Measurements from ENCODE around the gene MGAT4B.

The MGAT4B gene

DNA sequence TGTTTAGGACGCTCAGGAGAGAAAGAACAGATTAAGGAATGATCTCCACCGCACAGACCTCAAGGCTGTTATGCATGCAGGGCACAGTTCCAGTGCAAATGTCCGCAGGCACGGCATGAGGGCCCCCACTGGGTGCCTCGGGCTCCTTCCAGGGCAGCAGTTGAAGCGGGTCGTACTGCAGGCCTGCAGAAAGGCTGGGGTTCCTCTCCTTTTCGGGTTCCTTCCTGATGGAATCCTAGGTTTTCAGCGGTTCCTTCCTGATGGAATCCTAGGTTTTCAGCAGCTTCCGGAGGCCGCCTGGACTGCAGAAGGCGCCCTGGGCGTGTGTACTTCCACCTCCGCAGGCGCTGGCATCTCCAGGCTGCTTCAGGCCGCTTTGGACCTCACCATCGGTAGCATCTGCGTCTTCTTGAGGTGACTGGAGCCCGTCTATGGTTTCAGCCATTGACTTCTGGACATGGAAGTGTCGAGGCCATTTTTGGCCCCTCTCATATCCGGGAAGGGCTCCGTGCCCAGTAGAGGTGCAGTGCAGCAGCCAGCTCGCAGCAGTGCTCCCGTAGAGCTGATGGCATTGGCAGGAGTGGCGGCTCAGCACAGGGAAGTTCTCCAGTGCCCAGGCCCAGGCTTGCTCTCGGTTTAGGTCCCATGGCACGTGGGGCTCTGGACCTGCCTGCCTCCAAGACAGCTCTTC is 5.6 kb upstream of the MGAT4B start:
- Histone ChIP-seq H3K4me3 (ENCODE audit: low read length) (no peak overlapping the region), H3K36me3 (ENCODE audit: control insufficient read depth, insufficient read depth, low read length) (no peaks in the 10 kb centered on the region), H3K27ac (ENCODE audit: low read depth, low read length) (no peak overlapping the region), H3K23ac (ENCODE audit: low read length) (no peak overlapping the region), H3K79me1 (ENCODE audit: low read length) (no peaks in the 10 kb centered on the region), H3K4ac (ENCODE audit: low read depth, low read length) (no peak overlapping the region), H4K8ac (ENCODE audit: low read depth, low read length) (no peak overlapping the region), H2AK5ac (ENCODE audit: low read length) (no peak overlapping the region), H3K27me3 (ENCODE audit: insufficient read depth, low read length, poor library complexity) (no peaks in the 10 kb centered on the region), H4K5ac (ENCODE audit: low read length) (no peak overlapping the region), H3K79me2 (ENCODE audit: control insufficient read depth, insufficient read depth, low read length) (no peaks in the 10 kb centered on the region), H3K18ac (ENCODE audit: low read length) (no peak overlapping the region), H3K4me2 (ENCODE audit: low read length) (no peak overlapping the region), H3K9ac (ENCODE audit: low read length) (no peak overlapping the region), H2BK120ac (ENCODE audit: low read depth, low read length) (no peak overlapping the region), H2BK15ac (replicated peaks; ENCODE audit: low read depth) (no peak overlapping the region), H3K4me1 (ENCODE audit: control insufficient read depth, low read depth, low read length) (no peaks in the 10 kb centered on the region), H3K56ac (ENCODE audit: low read length) (no peak overlapping the region), H2BK5ac (ENCODE audit: low read length) (no peak overlapping the region)
- WGBS (ENCODE audit: extremely low coverage, insufficient coverage, low lambda C conversion rate) = no CpG with 5 or more reads among the region's 27 CpGs
- no peak for DNase-seq

DNA sequence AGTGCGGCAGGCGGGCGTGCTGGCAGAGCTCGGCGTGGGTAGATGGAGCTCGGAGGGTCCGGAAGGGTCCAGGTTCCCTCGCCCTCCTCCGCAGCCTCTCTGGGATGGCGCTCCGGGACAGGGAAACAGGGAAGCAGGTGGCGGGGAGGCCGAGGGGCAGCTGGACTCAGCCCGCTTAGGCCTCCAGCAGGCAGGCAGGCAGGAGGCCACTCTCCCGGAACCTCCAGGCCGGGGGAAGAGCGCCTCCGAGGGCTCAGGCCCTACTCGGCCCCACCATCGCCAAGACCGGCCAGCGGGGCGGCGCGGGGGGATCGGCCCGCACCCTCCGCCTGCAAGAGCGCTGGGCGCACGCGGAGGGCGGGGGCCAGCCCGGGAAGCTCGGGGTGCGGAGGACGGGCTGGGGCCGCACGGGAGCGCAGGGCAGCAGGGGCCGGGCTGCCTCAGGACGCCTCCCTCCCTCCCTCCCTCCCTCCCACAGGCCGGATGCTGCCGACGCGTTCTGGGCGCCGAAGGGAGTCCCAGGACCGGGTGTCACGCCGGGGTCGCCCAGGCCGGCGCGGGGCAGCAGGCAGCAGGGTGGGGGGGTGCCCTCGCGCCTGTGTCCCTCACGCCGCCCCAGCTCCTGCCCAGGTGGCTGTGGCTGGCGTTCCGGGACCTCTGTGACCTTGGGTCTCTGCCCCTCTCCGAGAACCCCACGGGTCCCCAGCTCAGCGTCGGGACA is 977 bp downstream of the MGAT4B start:
- H3K36me3 ChIP-seq (ENCODE audit: control insufficient read depth, insufficient read depth, low read length) = no peaks in the 10 kb centered on the region
- H3K23ac ChIP-seq (ENCODE audit: low read length) = peak overlapping the region; percentile 11
- peak overlapping the region; percentile 98 for H3K18ac ChIP-seq (ENCODE audit: low read length)
- H3K4me3 ChIP-seq (ENCODE audit: low read length) = peak overlapping the region; percentile 37
- no peak overlapping the region for H4K8ac ChIP-seq (ENCODE audit: low read depth, low read length)
- WGBS (ENCODE audit: extremely low coverage, insufficient coverage, low lambda C conversion rate) = no CpG with 5 or more reads among the region's 65 CpGs
- peak overlapping the region; percentile 10 for H2BK15ac ChIP-seq (replicated peaks; ENCODE audit: low read depth)
- peak overlapping the region; percentile 23 for H2BK120ac ChIP-seq (ENCODE audit: low read depth, low read length)
- no peak overlapping the region for H4K5ac ChIP-seq (ENCODE audit: low read length)
- peak overlapping the region; percentile 97 for H3K56ac ChIP-seq (ENCODE audit: low read length)
- H3K9ac ChIP-seq (ENCODE audit: low read length) = peak overlapping the region; percentile 96
- peak overlapping the region; percentile 25 for H3K27ac ChIP-seq (ENCODE audit: low read depth, low read length)
- no peaks in the 10 kb centered on the region for H3K27me3 ChIP-seq (ENCODE audit: insufficient read depth, low read length, poor library complexity)
- H3K4me2 ChIP-seq (ENCODE audit: low read length) = peak overlapping the region; percentile 81
- no peak overlapping the region for H2BK5ac ChIP-seq (ENCODE audit: low read length)
- H3K79me1 ChIP-seq (ENCODE audit: low read length) = peaks cover 5% of the 10 kb centered on the region
- DNase-seq = no peak
- peak overlapping the region; percentile 96 for H3K4ac ChIP-seq (ENCODE audit: low read depth, low read length)
- no peak overlapping the region for H2AK5ac ChIP-seq (ENCODE audit: low read length)
- peaks cover 4% of the 10 kb centered on the region for H3K4me1 ChIP-seq (ENCODE audit: control insufficient read depth, low read depth, low read length)
- H3K79me2 ChIP-seq (ENCODE audit: control insufficient read depth, insufficient read depth, low read length) = peaks cover 6% of the 10 kb centered on the region

DNA sequence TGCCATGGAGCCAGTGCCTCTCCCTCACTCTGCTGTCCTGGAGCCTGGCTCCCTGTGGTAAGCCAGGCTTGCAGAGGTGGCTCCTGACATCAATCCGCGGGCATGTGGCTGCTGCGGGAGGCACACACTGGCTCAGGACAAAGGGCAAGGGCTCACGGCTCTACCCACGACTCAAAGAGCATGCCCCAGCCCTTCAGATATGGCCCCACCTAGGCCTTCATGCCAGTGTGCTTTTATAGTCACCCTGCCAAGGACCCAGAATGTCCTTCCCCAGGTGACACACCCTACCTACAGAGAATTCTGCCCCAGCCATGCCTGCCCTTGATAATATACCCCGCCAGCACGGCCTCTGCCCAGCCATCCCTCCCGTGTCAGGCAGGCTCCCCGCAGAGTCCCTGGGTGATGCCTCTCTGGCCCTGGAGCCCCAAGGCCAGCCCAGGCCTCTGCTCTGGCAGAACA is 1.6 kb downstream of the MGAT4B start:
- H3K27ac ChIP-seq (ENCODE audit: low read depth, low read length) = no peak overlapping the region
- H3K4ac ChIP-seq (ENCODE audit: low read depth, low read length) = no peak overlapping the region
- peak overlapping the region; percentile 11 for H3K23ac ChIP-seq (ENCODE audit: low read length)
- peaks cover 6% of the 10 kb centered on the region for H3K79me2 ChIP-seq (ENCODE audit: control insufficient read depth, insufficient read depth, low read length)
- no peak overlapping the region for H4K8ac ChIP-seq (ENCODE audit: low read depth, low read length)
- H3K9ac ChIP-seq (ENCODE audit: low read length) = peak overlapping the region; percentile 96
- H3K27me3 ChIP-seq (ENCODE audit: insufficient read depth, low read length, poor library complexity) = no peaks in the 10 kb centered on the region
- no peak overlapping the region for H3K18ac ChIP-seq (ENCODE audit: low read length)
- H3K4me1 ChIP-seq (ENCODE audit: control insufficient read depth, low read depth, low read length) = peaks cover 4% of the 10 kb centered on the region
- no peak overlapping the region for H3K4me3 ChIP-seq (ENCODE audit: low read length)
- H3K4me2 ChIP-seq (ENCODE audit: low read length) = peak overlapping the region; percentile 81
- H4K5ac ChIP-seq (ENCODE audit: low read length) = no peak overlapping the region
- H2AK5ac ChIP-seq (ENCODE audit: low read length) = no peak overlapping the region
- no peak overlapping the region for H2BK5ac ChIP-seq (ENCODE audit: low read length)
- no peak overlapping the region for H2BK15ac ChIP-seq (replicated peaks; ENCODE audit: low read depth)
- no peak for DNase-seq
- no peak overlapping the region for H2BK120ac ChIP-seq (ENCODE audit: low read depth, low read length)
- no peaks in the 10 kb centered on the region for H3K36me3 ChIP-seq (ENCODE audit: control insufficient read depth, insufficient read depth, low read length)
- H3K79me1 ChIP-seq (ENCODE audit: low read length) = peaks cover 5% of the 10 kb centered on the region
- H3K56ac ChIP-seq (ENCODE audit: low read length) = peak overlapping the region; percentile 97
- WGBS (ENCODE audit: extremely low coverage, insufficient coverage, low lambda C conversion rate) = no CpG with 5 or more reads among the region's 9 CpGs

DNA sequence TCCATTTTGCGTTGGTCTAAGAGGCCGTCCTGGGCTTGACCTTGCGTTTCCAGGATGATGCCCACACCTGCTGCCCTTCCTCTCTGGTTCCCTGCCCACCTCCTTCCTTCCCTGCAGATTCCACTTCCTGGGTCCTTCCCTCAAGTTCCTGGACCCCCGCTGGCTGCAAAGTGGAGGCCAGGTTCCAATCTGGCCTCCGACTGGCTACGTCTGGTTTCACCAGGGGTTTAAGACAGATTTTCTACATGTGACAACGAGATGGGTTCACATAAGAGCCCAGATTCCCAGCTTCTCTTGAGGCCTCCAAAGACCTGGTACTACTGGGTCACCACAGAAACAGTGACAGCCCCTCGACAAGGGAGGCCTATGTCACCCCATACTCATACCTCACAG is 2.1 kb downstream of the MGAT4B start:
- H3K4ac ChIP-seq (ENCODE audit: low read depth, low read length) = no peak overlapping the region

DNA sequence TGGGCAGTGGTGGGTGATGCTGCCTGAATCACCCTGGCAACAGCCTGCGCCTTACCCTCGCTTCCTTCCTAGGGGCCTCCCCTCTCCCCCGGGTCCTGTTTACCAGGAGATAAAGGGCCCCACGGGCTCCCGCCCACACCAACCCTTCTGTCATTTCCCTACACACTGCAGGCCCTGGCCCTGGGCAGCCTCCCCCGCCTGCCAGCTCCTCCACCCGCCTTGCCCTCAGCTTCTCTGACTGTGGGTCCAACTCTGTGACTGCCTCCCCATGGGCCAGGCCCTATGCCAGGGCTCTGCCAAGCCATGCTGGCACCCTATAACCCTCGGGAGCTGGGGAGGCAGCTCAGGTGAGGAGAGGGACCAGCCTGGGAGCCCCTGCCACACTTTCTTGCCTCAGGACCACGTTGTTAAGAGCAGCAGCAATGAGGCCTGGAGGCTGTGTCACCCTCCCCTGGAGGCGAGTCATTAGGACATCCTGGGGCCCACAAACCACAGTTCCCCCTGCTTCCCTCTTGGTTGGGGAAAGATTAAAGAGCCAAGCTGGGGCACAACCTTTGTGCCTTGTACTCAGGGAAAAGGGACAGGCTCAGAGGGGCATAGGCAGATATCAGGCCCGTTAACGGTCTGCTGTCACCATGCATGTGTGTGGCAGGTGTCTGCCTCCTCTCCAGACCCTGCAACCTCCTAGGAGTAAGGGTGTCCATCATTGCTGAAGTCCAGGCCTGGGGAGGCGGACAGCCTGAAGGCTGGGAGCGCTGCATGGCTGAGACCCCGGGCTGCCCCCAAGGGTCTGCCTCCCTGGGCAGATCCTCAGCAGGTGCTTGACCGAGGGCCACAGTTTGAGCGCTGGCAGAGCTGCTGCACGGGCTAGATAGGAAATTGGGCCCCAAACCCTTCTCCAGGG is 2.8 kb downstream of the MGAT4B start:
- no peak overlapping the region for H3K27ac ChIP-seq (ENCODE audit: low read depth, low read length)
- H4K8ac ChIP-seq (ENCODE audit: low read depth, low read length) = no peak overlapping the region
- no peaks in the 10 kb centered on the region for H3K27me3 ChIP-seq (ENCODE audit: insufficient read depth, low read length, poor library complexity)
- peaks cover 4% of the 10 kb centered on the region for H3K4me1 ChIP-seq (ENCODE audit: control insufficient read depth, low read depth, low read length)
- H2BK5ac ChIP-seq (ENCODE audit: low read length) = no peak overlapping the region
- no peak for DNase-seq
- no peak overlapping the region for H2BK15ac ChIP-seq (replicated peaks; ENCODE audit: low read depth)
- H2AK5ac ChIP-seq (ENCODE audit: low read length) = no peak overlapping the region
- H2BK120ac ChIP-seq (ENCODE audit: low read depth, low read length) = no peak overlapping the region
- H3K4me2 ChIP-seq (ENCODE audit: low read length) = no peak overlapping the region
- H3K9ac ChIP-seq (ENCODE audit: low read length) = no peak overlapping the region
- no CpG with 5 or more reads among the region's 18 CpGs for WGBS (ENCODE audit: extremely low coverage, insufficient coverage, low lambda C conversion rate)
- H3K18ac ChIP-seq (ENCODE audit: low read length) = no peak overlapping the region
- peak overlapping the region; percentile 45 for H3K23ac ChIP-seq (ENCODE audit: low read length)
- peaks cover 3% of the 10 kb centered on the region for H3K36me3 ChIP-seq (ENCODE audit: control insufficient read depth, insufficient read depth, low read length)
- H3K79me2 ChIP-seq (ENCODE audit: control insufficient read depth, insufficient read depth, low read length) = peaks cover 6% of the 10 kb centered on the region
- H3K4ac ChIP-seq (ENCODE audit: low read depth, low read length) = no peak overlapping the region
- peaks cover 5% of the 10 kb centered on the region for H3K79me1 ChIP-seq (ENCODE audit: low read length)
- H4K5ac ChIP-seq (ENCODE audit: low read length) = no peak overlapping the region
- peak overlapping the region; percentile 42 for H3K56ac ChIP-seq (ENCODE audit: low read length)
- H3K4me3 ChIP-seq (ENCODE audit: low read length) = no peak overlapping the region

More for the DNA sequence above, 2.1 kb downstream of the MGAT4B start:
- Histone ChIP-seq H3K79me2 (ENCODE audit: control insufficient read depth, insufficient read depth, low read length) (peaks cover 6% of the 10 kb centered on the region), H2BK15ac (replicated peaks; ENCODE audit: low read depth) (no peak overlapping the region), H2BK120ac (ENCODE audit: low read depth, low read length) (no peak overlapping the region), H3K4me2 (ENCODE audit: low read length) (no peak overlapping the region), H3K79me1 (ENCODE audit: low read length) (peaks cover 5% of the 10 kb centered on the region), H2BK5ac (ENCODE audit: low read length) (no peak overlapping the region), H3K4me3 (ENCODE audit: low read length) (no peak overlapping the region), H2AK5ac (ENCODE audit: low read length) (no peak overlapping the region), H4K8ac (ENCODE audit: low read depth, low read length) (no peak overlapping the region), H3K56ac (ENCODE audit: low read length) (no peak overlapping the region), H3K9ac (ENCODE audit: low read length) (no peak overlapping the region), H3K27me3 (ENCODE audit: insufficient read depth, low read length, poor library complexity) (no peaks in the 10 kb centered on the region), H3K4me1 (ENCODE audit: control insufficient read depth, low read depth, low read length) (peaks cover 4% of the 10 kb centered on the region), H4K5ac (ENCODE audit: low read length) (no peak overlapping the region), H3K36me3 (ENCODE audit: control insufficient read depth, insufficient read depth, low read length) (peaks cover 2% of the 10 kb centered on the region), H3K27ac (ENCODE audit: low read depth, low read length) (no peak overlapping the region), H3K23ac (ENCODE audit: low read length) (no peak overlapping the region), H3K18ac (ENCODE audit: low read length) (no peak overlapping the region)
- no peak for DNase-seq
- WGBS (ENCODE audit: extremely low coverage, insufficient coverage, low lambda C conversion rate) = no CpG with 5 or more reads among the region's 8 CpGs
